ENCODE data around the gene KIAA1671. TPM values are rescaled to one million over a fixed set of nuclear protein-coding genes. Genes with fewer than 3 reads are reported as not detected.

KIAA1671 gene
- total and polyA plus RNA-seq, 2 donors, result 4.1 to 8.0 TPM

DNA sequence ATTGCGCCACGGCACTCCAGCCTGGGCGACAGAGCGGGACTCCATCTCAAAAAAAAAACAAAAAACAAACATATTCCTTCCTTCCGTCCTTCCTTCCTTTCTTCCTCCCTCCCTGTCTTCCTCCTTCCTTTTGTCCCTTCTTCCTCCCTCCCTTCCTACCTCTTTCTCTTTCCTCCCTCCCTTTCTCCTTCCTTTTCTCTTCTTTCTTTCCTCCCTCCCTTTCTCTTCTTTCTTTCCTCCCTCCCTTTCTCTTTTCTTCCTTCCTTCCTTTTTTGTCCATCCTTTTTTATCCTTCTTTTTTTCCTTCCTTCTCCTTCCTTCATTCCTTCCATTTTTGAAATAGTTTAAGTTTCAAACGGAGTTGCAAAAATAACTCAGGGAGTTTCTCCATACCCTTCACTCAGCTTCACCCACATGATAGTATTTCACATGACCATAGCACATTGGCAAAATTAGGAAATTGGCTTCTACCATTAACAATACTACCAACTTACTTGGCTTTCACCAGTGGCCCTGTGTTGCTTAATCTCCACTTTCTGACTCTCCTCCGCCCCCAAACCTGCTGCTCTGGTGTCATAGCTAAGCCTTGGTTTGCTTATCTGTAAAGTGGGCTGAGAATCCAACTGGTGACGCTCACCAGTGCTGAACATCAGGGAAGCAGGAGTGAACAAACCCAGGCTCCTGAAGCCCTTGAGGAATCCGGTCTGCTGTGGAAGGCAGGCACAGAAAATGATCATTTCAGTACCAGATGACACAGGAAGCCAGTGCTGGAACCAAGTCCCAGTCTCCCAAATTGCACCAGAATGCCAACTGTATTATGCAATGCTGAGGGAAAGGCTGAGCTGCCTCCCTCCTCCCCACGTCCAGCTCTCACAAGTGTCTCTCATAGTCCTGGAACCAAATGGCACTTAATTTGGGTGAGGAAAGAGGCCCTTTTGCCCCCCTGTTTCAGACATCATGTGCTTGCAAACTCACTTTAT, 229.9 kb downstream of the KIAA1671 start:
- H3K27me3 ChIP-seq (ENCODE audit: control insufficient read depth in 2 of 2, insufficient read depth in 1 of 2, low read length in 1 of 2), result no peaks in the 10 kb centered on the region
- H3K4me1 ChIP-seq (ENCODE audit: control insufficient read depth in 2 of 2, insufficient read depth in 2 of 2, low read length in 2 of 2), result no peaks in the 10 kb centered on the region
- H3K9me3 ChIP-seq (ENCODE audit: control insufficient read depth in 2 of 2, insufficient read depth in 1 of 2, low read length in 1 of 2), result peaks cover 4 to 6% of the 10 kb centered on the region in 2 donors
- no peak for DNase-seq (ENCODE audit: low read depth in 6 of 9, low spot score in 9 of 9)
- no peak overlapping the region for H3K4me3 ChIP-seq (ENCODE audit: low read length in 2 of 2)
- no peak overlapping the region for H3K27ac ChIP-seq (ENCODE audit: low read depth in 1 of 2, low read length in 1 of 2)
- H3K36me3 ChIP-seq (ENCODE audit: control insufficient read depth in 2 of 2, insufficient read depth in 2 of 2, low read length in 1 of 2), result peaks cover 0 to 39% of the 10 kb centered on the region in 2 donors
- 87% methylated on average over 10 of the region's 10 CpGs for WGBS

DNA sequence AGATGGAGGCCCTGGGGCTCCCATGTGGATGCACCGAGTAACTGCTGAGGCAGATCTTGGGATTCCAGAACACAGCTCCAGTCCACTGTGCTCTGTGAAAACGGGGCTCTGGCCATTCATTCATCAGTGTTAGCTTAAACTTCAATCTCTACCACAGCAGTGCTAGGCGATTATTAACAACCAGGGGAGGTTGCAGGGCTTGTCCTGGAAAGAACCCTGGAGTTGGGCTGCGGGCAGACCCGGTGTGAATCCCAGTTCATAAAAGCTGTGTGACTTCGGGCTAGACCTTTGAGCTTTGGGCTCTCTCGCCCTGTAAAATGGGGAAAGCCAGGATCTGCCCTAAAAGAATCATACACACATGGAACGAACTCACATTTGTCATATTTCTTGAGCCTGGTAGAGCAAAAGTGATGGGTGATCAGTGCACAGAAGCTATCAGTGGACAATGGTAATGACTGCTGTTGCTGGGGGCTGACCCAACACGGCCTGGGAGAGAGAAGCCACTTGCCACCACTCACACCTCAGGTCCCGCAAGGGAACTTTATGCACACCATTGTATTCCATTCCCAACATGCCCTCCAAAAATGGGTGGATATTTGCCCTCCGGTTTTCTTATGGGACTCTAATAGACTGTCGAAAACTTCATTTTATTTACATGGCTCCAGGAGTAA, 231.6 kb downstream of the KIAA1671 start:
- H3K4me3 ChIP-seq (ENCODE audit: low read length in 2 of 2), result no peak overlapping the region
- no peaks in the 10 kb centered on the region for H3K4me1 ChIP-seq (ENCODE audit: control insufficient read depth in 2 of 2, insufficient read depth in 2 of 2, low read length in 2 of 2)
- H3K27ac ChIP-seq (ENCODE audit: low read depth in 1 of 2, low read length in 1 of 2), result no peak overlapping the region
- 95% methylated on average over 12 of the region's 12 CpGs for WGBS
- no peak for DNase-seq (ENCODE audit: low read depth in 6 of 9, low spot score in 9 of 9)
- peaks cover 0 to 31% of the 10 kb centered on the region in 2 donors for H3K36me3 ChIP-seq (ENCODE audit: control insufficient read depth in 2 of 2, insufficient read depth in 2 of 2, low read length in 1 of 2)
- no peaks in the 10 kb centered on the region for H3K27me3 ChIP-seq (ENCODE audit: control insufficient read depth in 2 of 2, insufficient read depth in 1 of 2, low read length in 1 of 2)
- peaks cover 4 to 6% of the 10 kb centered on the region in 2 donors for H3K9me3 ChIP-seq (ENCODE audit: control insufficient read depth in 2 of 2, insufficient read depth in 1 of 2, low read length in 1 of 2)

DNA sequence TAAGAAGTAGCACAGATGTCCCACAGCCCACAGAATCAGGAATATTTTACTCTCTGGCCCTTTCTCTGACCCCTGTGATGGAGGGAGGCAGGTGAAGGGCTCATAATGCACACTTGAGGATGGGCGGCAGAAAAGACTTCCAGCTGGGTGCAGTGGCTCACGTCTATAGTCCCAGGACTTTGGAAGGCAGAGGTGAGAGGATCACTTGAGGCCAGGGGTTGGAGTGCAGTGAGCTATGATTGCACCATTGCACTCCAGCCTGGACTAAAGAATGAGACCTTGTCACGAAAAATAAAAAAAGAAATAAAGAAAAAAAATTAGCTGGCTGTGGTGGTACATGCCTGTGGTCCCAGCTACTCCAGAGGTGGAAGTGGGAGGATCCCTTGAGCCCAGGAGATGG, 233.6 kb downstream of the KIAA1671 start:
- Histone ChIP-seq H3K9me3 (ENCODE audit: control insufficient read depth in 2 of 2, insufficient read depth in 1 of 2, low read length in 1 of 2) (no peaks in the 10 kb centered on the region), H3K4me3 (ENCODE audit: low read length in 2 of 2) (no peak overlapping the region), H3K36me3 (ENCODE audit: control insufficient read depth in 2 of 2, insufficient read depth in 2 of 2, low read length in 1 of 2) (peaks cover 0 to 27% of the 10 kb centered on the region in 2 donors), H3K27me3 (ENCODE audit: control insufficient read depth in 2 of 2, insufficient read depth in 1 of 2, low read length in 1 of 2) (no peaks in the 10 kb centered on the region), H3K4me1 (ENCODE audit: control insufficient read depth in 2 of 2, insufficient read depth in 2 of 2, low read length in 2 of 2) (no peaks in the 10 kb centered on the region), H3K27ac (ENCODE audit: low read depth in 1 of 2, low read length in 1 of 2) (no peak overlapping the region)
- DNase-seq (ENCODE audit: low read depth in 6 of 9, low spot score in 9 of 9), result no peak
- WGBS, result 94% methylated on average over 3 of the region's 3 CpGs

DNA sequence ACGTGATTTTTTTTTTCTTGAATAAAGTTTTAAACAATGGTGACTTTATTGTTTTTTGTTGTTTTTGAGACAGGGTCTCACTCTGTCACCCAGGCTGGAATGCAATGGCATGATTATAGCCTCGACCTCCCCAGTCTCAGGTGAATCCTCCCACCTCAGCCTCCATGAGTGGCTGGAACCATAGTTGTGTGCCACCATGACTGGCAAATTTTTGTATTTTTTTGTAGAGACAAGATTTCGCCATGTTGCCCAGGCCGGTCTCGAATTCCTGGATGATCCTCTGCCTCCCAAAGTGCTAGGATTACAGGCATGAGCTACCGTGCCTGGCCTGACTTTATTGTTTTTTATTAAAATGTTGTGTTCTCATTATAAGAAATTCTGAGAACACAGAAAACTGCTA, 235.0 kb downstream of the KIAA1671 start:
- no peaks in the 10 kb centered on the region for H3K27me3 ChIP-seq (ENCODE audit: control insufficient read depth in 2 of 2, insufficient read depth in 1 of 2, low read length in 1 of 2)
- WGBS, result 88% methylated on average over 6 of the region's 6 CpGs
- peaks cover 0 to 32% of the 10 kb centered on the region in 2 donors for H3K36me3 ChIP-seq (ENCODE audit: control insufficient read depth in 2 of 2, insufficient read depth in 2 of 2, low read length in 1 of 2)
- no peak overlapping the region for H3K27ac ChIP-seq (ENCODE audit: low read depth in 1 of 2, low read length in 1 of 2)
- H3K4me3 ChIP-seq (ENCODE audit: low read length in 2 of 2), result no peak overlapping the region
- no peak for DNase-seq (ENCODE audit: low read depth in 6 of 9, low spot score in 9 of 9)
- H3K9me3 ChIP-seq (ENCODE audit: control insufficient read depth in 2 of 2, insufficient read depth in 1 of 2, low read length in 1 of 2), result no peaks in the 10 kb centered on the region
- H3K4me1 ChIP-seq (ENCODE audit: control insufficient read depth in 2 of 2, insufficient read depth in 2 of 2, low read length in 2 of 2), result no peaks in the 10 kb centered on the region

DNA sequence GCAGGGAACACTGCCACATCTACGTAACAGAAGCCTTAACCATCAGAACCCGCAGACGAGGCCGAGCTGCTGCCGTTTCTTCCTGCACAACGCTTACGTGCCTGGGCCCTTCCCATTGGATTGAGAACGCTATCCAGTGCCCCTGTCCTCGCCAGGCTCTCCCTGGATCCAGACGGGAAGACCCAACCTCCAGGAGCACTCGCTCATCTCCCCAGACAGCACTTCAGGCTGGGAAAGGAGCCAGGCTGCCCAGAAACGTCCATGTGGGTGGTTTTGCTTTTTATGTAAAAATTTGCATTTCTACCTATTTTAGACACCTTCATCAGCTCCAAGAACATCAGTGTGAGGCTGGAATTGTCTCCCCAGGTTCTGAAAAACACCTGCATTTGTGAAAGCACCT, 239.9 kb downstream of the KIAA1671 start:
- peaks cover 0 to 13% of the 10 kb centered on the region in 2 donors for H3K36me3 ChIP-seq (ENCODE audit: control insufficient read depth in 2 of 2, insufficient read depth in 2 of 2, low read length in 1 of 2)
- H3K4me1 ChIP-seq (ENCODE audit: control insufficient read depth in 2 of 2, insufficient read depth in 2 of 2, low read length in 2 of 2), result no peaks in the 10 kb centered on the region
- DNase-seq (ENCODE audit: low read depth in 6 of 9, low spot score in 9 of 9), result no peak
- no peak overlapping the region for H3K4me3 ChIP-seq (ENCODE audit: low read length in 2 of 2)
- no peaks in the 10 kb centered on the region for H3K27me3 ChIP-seq (ENCODE audit: control insufficient read depth in 2 of 2, insufficient read depth in 1 of 2, low read length in 1 of 2)
- no peaks in the 10 kb centered on the region for H3K9me3 ChIP-seq (ENCODE audit: control insufficient read depth in 2 of 2, insufficient read depth in 1 of 2, low read length in 1 of 2)
- H3K27ac ChIP-seq (ENCODE audit: low read depth in 1 of 2, low read length in 1 of 2), result no peak overlapping the region
- 95% methylated on average over 12 of the region's 12 CpGs for WGBS

DNA sequence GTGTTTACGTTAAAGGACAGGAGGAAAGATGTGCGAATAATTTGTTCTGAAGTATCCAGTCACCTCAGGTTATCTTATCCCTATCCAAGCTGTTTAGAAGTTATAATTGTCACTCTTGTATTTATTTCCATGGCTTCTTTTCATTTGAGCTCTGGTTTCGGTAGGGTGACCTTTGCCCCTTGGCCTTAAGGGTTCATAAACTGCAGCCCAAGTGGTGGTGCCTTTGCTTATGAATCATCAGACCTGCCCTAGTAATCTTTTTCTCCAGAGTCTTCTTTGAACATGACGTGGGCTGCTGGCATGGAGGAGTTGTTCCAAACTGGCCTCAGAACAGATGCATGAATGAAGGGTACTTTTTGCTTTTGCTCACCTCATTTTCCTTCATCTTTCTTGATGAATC, 240.6 kb downstream of the KIAA1671 start:
- H3K27me3 ChIP-seq (ENCODE audit: control insufficient read depth in 2 of 2, insufficient read depth in 1 of 2, low read length in 1 of 2), result no peaks in the 10 kb centered on the region
- H3K4me1 ChIP-seq (ENCODE audit: control insufficient read depth in 2 of 2, insufficient read depth in 2 of 2, low read length in 2 of 2), result no peaks in the 10 kb centered on the region
- H3K27ac ChIP-seq (ENCODE audit: low read depth in 1 of 2, low read length in 1 of 2), result no peak overlapping the region
- H3K9me3 ChIP-seq (ENCODE audit: control insufficient read depth in 2 of 2, insufficient read depth in 1 of 2, low read length in 1 of 2), result no peaks in the 10 kb centered on the region
- WGBS, result 95% methylated on average over 4 of the region's 4 CpGs
- no peak for DNase-seq (ENCODE audit: low read depth in 6 of 9, low spot score in 9 of 9)
- H3K36me3 ChIP-seq (ENCODE audit: control insufficient read depth in 2 of 2, insufficient read depth in 2 of 2, low read length in 1 of 2), result peaks cover 0 to 17% of the 10 kb centered on the region in 2 donors
- H3K4me3 ChIP-seq (ENCODE audit: low read length in 2 of 2), result no peak overlapping the region

DNA sequence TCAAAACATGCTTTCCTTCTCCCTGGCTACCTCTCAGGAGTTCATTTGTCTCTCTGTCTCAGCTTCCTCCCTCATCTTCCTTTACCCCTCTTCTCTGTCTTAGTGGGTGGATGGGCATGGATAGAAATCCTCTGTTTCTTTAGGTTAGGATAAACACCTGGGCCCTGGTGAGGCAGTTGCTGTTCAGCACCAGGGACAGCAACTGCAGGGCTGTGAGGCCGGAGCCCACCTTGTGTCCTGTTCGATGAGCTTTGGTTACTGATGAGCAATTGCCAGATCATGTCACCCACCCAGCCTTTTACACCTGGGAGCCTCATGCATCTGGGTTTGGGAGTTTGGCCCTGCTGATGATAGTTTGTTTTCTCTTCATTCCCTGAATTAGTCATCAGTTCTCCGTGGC, 241.0 kb downstream of the KIAA1671 start:
- no peaks in the 10 kb centered on the region for H3K9me3 ChIP-seq (ENCODE audit: control insufficient read depth in 2 of 2, insufficient read depth in 1 of 2, low read length in 1 of 2)
- WGBS, result 80% methylated on average over 3 of the region's 3 CpGs
- H3K27me3 ChIP-seq (ENCODE audit: control insufficient read depth in 2 of 2, insufficient read depth in 1 of 2, low read length in 1 of 2), result no peaks in the 10 kb centered on the region
- H3K27ac ChIP-seq (ENCODE audit: low read depth in 1 of 2, low read length in 1 of 2), result no peak overlapping the region
- peak in 2 of 9 donors; percentile 12 to 14 for DNase-seq (ENCODE audit: low read depth in 6 of 9, low spot score in 9 of 9)
- peaks cover 0 to 17% of the 10 kb centered on the region in 2 donors for H3K36me3 ChIP-seq (ENCODE audit: control insufficient read depth in 2 of 2, insufficient read depth in 2 of 2, low read length in 1 of 2)
- H3K4me1 ChIP-seq (ENCODE audit: control insufficient read depth in 2 of 2, insufficient read depth in 2 of 2, low read length in 2 of 2), result no peaks in the 10 kb centered on the region
- H3K4me3 ChIP-seq (ENCODE audit: low read length in 2 of 2), result no peak overlapping the region

DNA sequence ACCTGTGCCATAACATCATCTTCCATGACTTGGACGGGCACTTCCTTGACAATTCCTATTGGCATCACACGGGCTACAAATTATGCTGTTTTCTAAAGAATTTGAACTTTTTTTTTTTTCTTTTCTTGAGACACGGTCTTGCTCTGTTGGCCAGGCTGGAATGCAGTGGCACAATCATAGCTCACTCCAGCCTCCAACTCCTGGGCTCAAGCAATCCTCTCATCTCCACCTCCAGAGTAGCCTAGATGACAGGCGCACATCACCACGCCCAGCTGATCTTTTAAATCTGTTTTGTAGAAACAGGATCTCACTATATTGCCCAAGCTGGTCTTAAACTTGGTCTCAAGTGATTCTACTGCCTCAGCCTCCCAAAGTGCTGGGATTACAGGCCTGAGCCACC, 243.8 kb downstream of the KIAA1671 start:
- WGBS, result 96% methylated on average over 5 of the region's 5 CpGs
- Histone ChIP-seq H3K9me3 (ENCODE audit: control insufficient read depth in 2 of 2, insufficient read depth in 1 of 2, low read length in 1 of 2) (no peaks in the 10 kb centered on the region), H3K27me3 (ENCODE audit: control insufficient read depth in 2 of 2, insufficient read depth in 1 of 2, low read length in 1 of 2) (no peaks in the 10 kb centered on the region), H3K4me3 (ENCODE audit: low read length in 2 of 2) (no peak overlapping the region), H3K4me1 (ENCODE audit: control insufficient read depth in 2 of 2, insufficient read depth in 2 of 2, low read length in 2 of 2) (no peaks in the 10 kb centered on the region), H3K36me3 (ENCODE audit: control insufficient read depth in 2 of 2, insufficient read depth in 2 of 2, low read length in 1 of 2) (peaks cover 0 to 17% of the 10 kb centered on the region in 2 donors), H3K27ac (ENCODE audit: low read depth in 1 of 2, low read length in 1 of 2) (no peak overlapping the region)
- no peak for DNase-seq (ENCODE audit: low read depth in 6 of 9, low spot score in 9 of 9)

DNA sequence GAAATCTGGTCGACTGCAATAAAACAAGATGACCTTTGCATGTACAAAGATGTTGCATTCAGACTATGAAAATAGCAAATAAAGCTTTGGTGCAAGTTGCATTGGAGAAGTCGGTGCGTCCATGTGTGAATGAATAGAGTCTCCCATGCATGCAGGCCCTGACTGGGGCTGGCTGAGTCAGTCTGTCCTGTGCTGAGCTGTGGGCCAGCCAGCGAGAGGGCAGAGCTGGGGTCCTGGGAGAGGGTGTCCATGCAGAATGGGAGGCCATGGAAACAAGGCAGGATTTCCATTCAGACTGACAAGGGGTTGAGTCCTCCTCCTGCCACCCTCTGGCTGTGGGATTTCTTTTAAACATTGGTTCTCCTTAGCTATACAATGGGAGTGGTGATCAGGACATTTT, 244.8 kb downstream of the KIAA1671 start:
- Histone ChIP-seq H3K36me3 (ENCODE audit: control insufficient read depth in 2 of 2, insufficient read depth in 2 of 2, low read length in 1 of 2) (peaks cover 0 to 12% of the 10 kb centered on the region in 2 donors), H3K4me3 (ENCODE audit: low read length in 2 of 2) (no peak overlapping the region), H3K4me1 (ENCODE audit: control insufficient read depth in 2 of 2, insufficient read depth in 2 of 2, low read length in 2 of 2) (no peaks in the 10 kb centered on the region), H3K27me3 (ENCODE audit: control insufficient read depth in 2 of 2, insufficient read depth in 1 of 2, low read length in 1 of 2) (no peaks in the 10 kb centered on the region), H3K27ac (ENCODE audit: low read depth in 1 of 2, low read length in 1 of 2) (no peak overlapping the region), H3K9me3 (ENCODE audit: control insufficient read depth in 2 of 2, insufficient read depth in 1 of 2, low read length in 1 of 2) (no peaks in the 10 kb centered on the region)
- WGBS, result 97% methylated on average over 4 of the region's 4 CpGs
- no peak for DNase-seq (ENCODE audit: low read depth in 6 of 9, low spot score in 9 of 9)

All from thymus (tissue), 11 donors.